Neural cell (in vitro differentiated cells): ENCODE results near the gene PDE4D.

ENCODE experiments used
- CTCF ChIP-seq: fragments of 450-650 bp; IDR thresholded peaks from 2 replicates; pipeline ENCODE4 v1.5.1; 2014; ENCODE audit warnings: antibody characterized with exemption, mild to moderate bottlenecking, moderate library complexity; ENCODE audit not compliant: poor library complexity, severe bottlenecking
- POLR2AphosphoS5 ChIP-seq: IDR thresholded peaks from 2 replicates; pipeline ENCODE4 v1.6.1; 2012
- REST ChIP-seq: IDR thresholded peaks from 2 replicates; pipeline ENCODE4 v1.6.1; 2012; ENCODE audit warnings: borderline replicate concordance

- no peak for TF ChIP-seq POLR2AphosphoS5
- TF ChIP-seq CTCF, result no peak
- no peak for TF ChIP-seq REST
Observed at GRCh38 chr5:59385700-59386099, 507.8 kb downstream of the PDE4D start.
